ENCODE measurements around the gene PEX6. TPM values are rescaled to one million over a fixed set of nuclear protein-coding genes. Genes with fewer than 3 reads are reported as not detected.

PEX6 gene
- total RNA-seq, 1 donor from 2014 or later, result 35.9 TPM

GRCh38 chr6:42940493-42941045 is 38.4 kb downstream of the PEX6 start:
- no peaks in the 10 kb centered on the region for H3K9me3 Mint-ChIP-seq
- H3K4me3 Mint-ChIP-seq, result no peak overlapping the region
- no peak for TF ChIP-seq CTCF (conservative IDR thresholded peaks at IDR 0.05)
- H3K27ac Mint-ChIP-seq, result no peak overlapping the region
- no peak for DNase-seq (ENCODE audit: extremely low spot score, unreplicated experiment)
- no peaks in the 10 kb centered on the region for H3K4me1 Mint-ChIP-seq (ENCODE audit: unreplicated experiment)
- peaks cover 11% of the 10 kb centered on the region for H3K36me3 Mint-ChIP-seq
- H3K27me3 Mint-ChIP-seq, result no peaks in the 10 kb centered on the region

- H3K9me3 Mint-ChIP-seq, result no peaks in the 10 kb centered on the region
- no peak overlapping the region for H3K27ac Mint-ChIP-seq
- peaks cover 11% of the 10 kb centered on the region for H3K36me3 Mint-ChIP-seq
- H3K4me3 Mint-ChIP-seq, result no peak overlapping the region
- H3K27me3 Mint-ChIP-seq, result no peaks in the 10 kb centered on the region
- no peak for TF ChIP-seq CTCF (conservative IDR thresholded peaks at IDR 0.05)
- no peak for DNase-seq (ENCODE audit: extremely low spot score, unreplicated experiment)
- no peaks in the 10 kb centered on the region for H3K4me1 Mint-ChIP-seq (ENCODE audit: unreplicated experiment)
Measured at GRCh38 chr6:42939810-42940167, 39.2 kb downstream of the PEX6 start.

- Mint-ChIP-seq H3K4me1 (ENCODE audit: unreplicated experiment) (no peaks in the 10 kb centered on the region), H3K9me3 (no peaks in the 10 kb centered on the region), H3K27ac (no peak overlapping the region), H3K36me3 (peaks cover 11% of the 10 kb centered on the region), H3K27me3 (no peaks in the 10 kb centered on the region), H3K4me3 (no peak overlapping the region)
- TF ChIP-seq CTCF (conservative IDR thresholded peaks at IDR 0.05), result no peak
- DNase-seq (ENCODE audit: extremely low spot score, unreplicated experiment), result no peak
Measured at GRCh38 chr6:42938987-42939809, 39.8 kb downstream of the PEX6 start.

GRCh38 chr6:42938428-42938796 is 40.6 kb downstream of the PEX6 start:
- H3K4me1 Mint-ChIP-seq (ENCODE audit: unreplicated experiment), result peaks cover under 1% of the 10 kb centered on the region
- no peak for TF ChIP-seq CTCF (conservative IDR thresholded peaks at IDR 0.05)
- H3K36me3 Mint-ChIP-seq, result peaks cover 12% of the 10 kb centered on the region
- no peaks in the 10 kb centered on the region for H3K27me3 Mint-ChIP-seq
- no peak overlapping the region for H3K27ac Mint-ChIP-seq
- DNase-seq (ENCODE audit: extremely low spot score, unreplicated experiment), result no peak
- no peaks in the 10 kb centered on the region for H3K9me3 Mint-ChIP-seq
- H3K4me3 Mint-ChIP-seq, result no peak overlapping the region

GRCh38 chr6:42937548-42938427 is 41.2 kb downstream of the PEX6 start:
- Mint-ChIP-seq H3K4me3 (no peak overlapping the region), H3K4me1 (ENCODE audit: unreplicated experiment) (peaks cover 7% of the 10 kb centered on the region), H3K9me3 (no peaks in the 10 kb centered on the region), H3K27ac (no peak overlapping the region), H3K36me3 (peaks cover 18% of the 10 kb centered on the region), H3K27me3 (no peaks in the 10 kb centered on the region)
- TF ChIP-seq CTCF (conservative IDR thresholded peaks at IDR 0.05), result no peak
- DNase-seq (ENCODE audit: extremely low spot score, unreplicated experiment), result no peak

Measured in type B pancreatic cell (in vitro differentiated cells).